ENCODE measurements around the gene HS6ST3. TPM values are rescaled to one million over a fixed set of nuclear protein-coding genes. Genes with fewer than 3 reads are reported as not detected.

HS6ST3 gene
- total and polyA plus RNA-seq, 8 donors = 0.65 to 3.4 (median 1.8) TPM

- TF ChIP-seq CTCF (IDR thresholded peaks at IDR 0.05) = no peak
- ATAC-seq (no peak), DNase-seq (no peak), FAIRE-seq (no peak)
- no peaks in the 10 kb centered on the region for H3K36me3 ChIP-seq
- no peak overlapping the region for H3K27ac ChIP-seq
- peaks cover 0 to 4% (median 0%) of the 10 kb centered on the region in 3 donors for H3K4me1 ChIP-seq
- no peaks in the 10 kb centered on the region for H3K27me3 ChIP-seq
- no peaks in the 10 kb centered on the region for H3K9me3 ChIP-seq
- 86 to 88% methylated on average over 3 of the region's 3 CpGs for WGBS, 2 donors
- H3K4me3 ChIP-seq = no peak overlapping the region
- intact Hi-C loops (cut with DNase I) = no loop called here
These were observed 17.5 kb upstream of the HS6ST3 start for GRCh38 chr13:96072392-96072791.

- intact Hi-C loops (cut with DNase I) = no loop called here
- TF ChIP-seq CTCF (IDR thresholded peaks at IDR 0.05) = peak; percentile 18 to 50 (median 44)
- ATAC-seq (peak; percentile 63 to 81 (median 73)), DNase-seq (no peak), FAIRE-seq (no peak)
- H3K4me1 ChIP-seq = peaks cover 0 to 4% (median 0%) of the 10 kb centered on the region in 3 donors
- no peak overlapping the region for H3K4me3 ChIP-seq
- no peak overlapping the region for H3K27ac ChIP-seq
- H3K36me3 ChIP-seq = no peaks in the 10 kb centered on the region
- H3K9me3 ChIP-seq = no peaks in the 10 kb centered on the region
- no peaks in the 10 kb centered on the region for H3K27me3 ChIP-seq
- 69 to 73% methylated on average over 3 of the region's 3 CpGs for WGBS, 2 donors
These were observed 13.9 kb upstream of the HS6ST3 start for GRCh38 chr13:96075953-96076543.

GRCh38 chr13:96080676-96081075 is 9.2 kb upstream of the HS6ST3 start:
- TF ChIP-seq CTCF (IDR thresholded peaks at IDR 0.05) = no peak
- H3K27ac ChIP-seq = no peak overlapping the region
- intact Hi-C loops (cut with DNase I) = no loop called here
- H3K27me3 ChIP-seq = no peaks in the 10 kb centered on the region
- 78 to 86% methylated on average over 5 of the region's 5 CpGs for WGBS, 2 donors
- H3K36me3 ChIP-seq = no peaks in the 10 kb centered on the region
- FAIRE-seq = no peak
- H3K4me3 ChIP-seq = no peak overlapping the region
- no peaks in the 10 kb centered on the region for H3K9me3 ChIP-seq
- no peak for DNase-seq
- ATAC-seq = no peak
- peaks cover 0 to 3% (median 0%) of the 10 kb centered on the region in 3 donors for H3K4me1 ChIP-seq

- no peak for TF ChIP-seq CTCF (IDR thresholded peaks at IDR 0.05)
- Histone ChIP-seq H3K4me1 (no peaks in the 10 kb centered on the region), H3K36me3 (no peaks in the 10 kb centered on the region), H3K27ac (no peak overlapping the region), H3K4me3 (no peak overlapping the region), H3K27me3 (no peaks in the 10 kb centered on the region), H3K9me3 (no peaks in the 10 kb centered on the region)
- intact Hi-C loops (cut with DNase I) = no loop called here
- FAIRE-seq = no peak
- 21 to 23% methylated on average over 2 of the region's 2 CpGs for WGBS, 2 donors
- no peak for ATAC-seq
- no peak for DNase-seq
These were observed 8.0 kb upstream of the HS6ST3 start for GRCh38 chr13:96081888-96082287.

GRCh38 chr13:96082640-96083039 is 7.3 kb upstream of the HS6ST3 start:
- H3K9me3 ChIP-seq = no peaks in the 10 kb centered on the region
- H3K36me3 ChIP-seq = no peaks in the 10 kb centered on the region
- no peaks in the 10 kb centered on the region for H3K4me1 ChIP-seq
- no peak overlapping the region for H3K4me3 ChIP-seq
- H3K27ac ChIP-seq = no peak overlapping the region
- ATAC-seq = no peak
- TF ChIP-seq CTCF (IDR thresholded peaks at IDR 0.05) = no peak
- intact Hi-C loops (cut with DNase I) = no loop called here
- FAIRE-seq = no peak
- no peak for DNase-seq
- no peaks in the 10 kb centered on the region for H3K27me3 ChIP-seq
